DND-41 (cell line): Measurements from ENCODE around the gene TBX20.

Experiments
- EZH2 ChIP-seq: IDR thresholded peaks from 3 replicates; pipeline ENCODE4 v1.6.1; 2012; ENCODE audit warnings: borderline replicate concordance, low read depth, mild to moderate bottlenecking, moderate library complexity, low read length, inconsistent platforms; ENCODE audit not compliant: severe bottlenecking
- TF ChIP-seq, protein P1 (sequence below): IDR thresholded peaks from 2 replicates; pipeline ENCODE4 v1.5.1; 2012; ENCODE audit warnings: borderline replicate concordance, low read length, moderate library complexity, mild to moderate bottlenecking; ENCODE audit not compliant: poor library complexity, severe bottlenecking; ENCODE audit errors: extremely low read depth

DNA sequence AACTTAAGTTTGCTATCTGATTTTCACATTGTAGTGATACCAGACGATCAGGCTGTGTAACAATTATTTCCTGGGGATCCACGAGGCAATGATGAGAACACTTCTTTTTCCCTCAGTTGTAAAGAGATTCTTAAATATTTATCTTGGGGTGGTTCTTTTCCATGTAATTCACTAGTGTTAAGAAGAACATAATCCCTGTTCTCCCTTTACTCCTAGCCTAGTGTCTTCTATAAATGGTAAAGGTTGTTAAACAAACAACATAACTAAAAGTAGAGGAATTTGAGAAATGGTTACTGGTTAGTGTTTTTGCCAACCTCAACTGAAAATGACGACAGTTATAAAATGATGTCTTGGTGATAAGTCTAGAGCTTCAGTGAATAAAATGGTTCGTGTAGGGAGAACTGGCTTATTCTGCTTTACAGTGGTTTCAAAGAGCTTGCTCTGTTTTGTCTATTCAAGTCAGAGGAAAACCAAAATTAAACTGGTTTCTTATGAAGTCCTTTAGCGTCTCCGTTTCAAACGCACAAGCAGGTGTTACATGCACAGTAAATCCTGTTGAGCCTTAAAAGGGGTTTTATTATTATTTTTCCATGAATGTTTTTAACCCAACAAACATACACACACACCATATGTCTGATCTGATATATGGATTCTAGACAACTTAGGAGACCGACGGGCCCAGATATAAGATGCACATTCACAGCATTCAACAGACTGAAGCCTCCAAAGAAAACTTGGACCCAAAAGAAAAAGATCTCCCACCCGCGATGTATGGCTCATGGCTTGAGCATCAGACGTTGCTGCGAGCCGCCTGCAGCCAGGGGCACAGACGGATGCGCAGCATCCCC lies 1.1 kb downstream of the TBX20 start:
- TF ChIP-seq, protein P1, sequence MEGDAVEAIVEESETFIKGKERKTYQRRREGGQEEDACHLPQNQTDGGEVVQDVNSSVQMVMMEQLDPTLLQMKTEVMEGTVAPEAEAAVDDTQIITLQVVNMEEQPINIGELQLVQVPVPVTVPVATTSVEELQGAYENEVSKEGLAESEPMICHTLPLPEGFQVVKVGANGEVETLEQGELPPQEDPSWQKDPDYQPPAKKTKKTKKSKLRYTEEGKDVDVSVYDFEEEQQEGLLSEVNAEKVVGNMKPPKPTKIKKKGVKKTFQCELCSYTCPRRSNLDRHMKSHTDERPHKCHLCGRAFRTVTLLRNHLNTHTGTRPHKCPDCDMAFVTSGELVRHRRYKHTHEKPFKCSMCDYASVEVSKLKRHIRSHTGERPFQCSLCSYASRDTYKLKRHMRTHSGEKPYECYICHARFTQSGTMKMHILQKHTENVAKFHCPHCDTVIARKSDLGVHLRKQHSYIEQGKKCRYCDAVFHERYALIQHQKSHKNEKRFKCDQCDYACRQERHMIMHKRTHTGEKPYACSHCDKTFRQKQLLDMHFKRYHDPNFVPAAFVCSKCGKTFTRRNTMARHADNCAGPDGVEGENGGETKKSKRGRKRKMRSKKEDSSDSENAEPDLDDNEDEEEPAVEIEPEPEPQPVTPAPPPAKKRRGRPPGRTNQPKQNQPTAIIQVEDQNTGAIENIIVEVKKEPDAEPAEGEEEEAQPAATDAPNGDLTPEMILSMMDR, result no peak
- TF ChIP-seq EZH2, result no peak
